HepG2 (cell line): Measurements from ENCODE around the gene TGM1.

ENCODE experiments used
- CREB1 ChIP-seq, 2 experiments: fragments of 450-650 bp in 1 of 2; IDR thresholded peaks; 2 replicates each; pipeline ENCODE4 v1.6.1; 2016 to 2017; ENCODE audit warnings: control low read depth in 1 of 2, mild to moderate bottlenecking in 1 of 2, missing compliant biosample characterization in 1 of 2, missing genetic modification characterization in 1 of 2
- HMGXB4 ChIP-seq, 2 experiments: sonication (generic) in 1 of 2; formaldehyde crosslinking in 1 of 2; IDR thresholded peaks; 2 replicates each; pipeline versions ENCODE4 v1.4.0 to v1.6.1; 2018 to 2020; ENCODE audit warnings: missing genetic modification reagents in 2 of 2, borderline replicate concordance in 1 of 2, low read depth in 1 of 2, mild to moderate bottlenecking in 1 of 2, missing biosample characterization in 1 of 2
- KMT2A ChIP-seq: sonication (generic); formaldehyde crosslinking; IDR thresholded peaks from 2 replicates; pipeline ENCODE4 v1.4.0; 2020; ENCODE audit warnings: missing genetic modification reagents
- MAFG ChIP-seq: sonication (generic); formaldehyde crosslinking; IDR thresholded peaks from 2 replicates; pipeline ENCODE4 v1.5.1; 2020; ENCODE audit warnings: mild to moderate bottlenecking, missing genetic modification reagents
- MZF1 ChIP-seq: sonication (generic); formaldehyde crosslinking; IDR thresholded peaks from 2 replicates; pipeline ENCODE4 v1.8.1; 2023; ENCODE audit warnings: mild to moderate bottlenecking, missing genetic modification reagents, borderline replicate concordance
- RFX5 ChIP-seq: IDR thresholded peaks from 2 replicates; pipeline ENCODE4 v1.6.1; 2011; ENCODE audit warnings: low read depth, low read length, improper control_type of control experiment
- SRSF9 ChIP-seq: fragments of 200-400 bp; formaldehyde crosslinking; IDR thresholded peaks from 2 replicates; pipeline ENCODE4 v1.6.1; 2018; ENCODE audit warnings: borderline replicate concordance, mild to moderate bottlenecking, low read depth, low read length; ENCODE audit not compliant: insufficient read depth, poor library complexity, severe bottlenecking
- TAF1 ChIP-seq: sonication (generic); formaldehyde crosslinking; IDR thresholded peaks from 2 replicates; pipeline ENCODE4 v1.4.0; 2020; ENCODE audit warnings: missing genetic modification reagents
- TF ChIP-seq, protein P1 (sequence below): sonication (generic); formaldehyde crosslinking; IDR thresholded peaks from 2 replicates; pipeline ENCODE4 v1.5.0; 2020; ENCODE audit warnings: mild to moderate bottlenecking, missing genetic modification reagents, moderate library complexity
- TF ChIP-seq, protein P2 (sequence below): sonication (generic); formaldehyde crosslinking; IDR thresholded peaks from 2 replicates; pipeline ENCODE4 v1.5.0; 2020; ENCODE audit warnings: mild to moderate bottlenecking, missing genetic modification reagents, borderline replicate concordance
- TF ChIP-seq, protein P3 (sequence below): sonication (generic); formaldehyde crosslinking; IDR thresholded peaks from 2 replicates; pipeline ENCODE4 v1.4.0; 2020; ENCODE audit warnings: mild to moderate bottlenecking, missing genetic modification reagents

GRCh38 chr14:24261256-24261968 lies 1.6 kb downstream of the TGM1 start:
- TF ChIP-seq HMGXB4 (CRISPR knock-in tag; IDR thresholded peaks at IDR 0.05; ENCODE audit: borderline replicate concordance in 1 of 2, low read depth in 1 of 2) (no peak), CREB1 (IDR thresholded peaks at IDR 0.05) (no peak), CREB1 (CRISPR knock-in tag; IDR thresholded peaks at IDR 0.05) (no peak), MAFG (CRISPR knock-in tag) (no peak), TAF1 (no peak), RFX5 (no peak), MZF1 (CRISPR knock-in tag) (no peak), KMT2A (CRISPR knock-in tag) (no peak), SRSF9 (no peak)
- TF ChIP-seq, protein P1, sequence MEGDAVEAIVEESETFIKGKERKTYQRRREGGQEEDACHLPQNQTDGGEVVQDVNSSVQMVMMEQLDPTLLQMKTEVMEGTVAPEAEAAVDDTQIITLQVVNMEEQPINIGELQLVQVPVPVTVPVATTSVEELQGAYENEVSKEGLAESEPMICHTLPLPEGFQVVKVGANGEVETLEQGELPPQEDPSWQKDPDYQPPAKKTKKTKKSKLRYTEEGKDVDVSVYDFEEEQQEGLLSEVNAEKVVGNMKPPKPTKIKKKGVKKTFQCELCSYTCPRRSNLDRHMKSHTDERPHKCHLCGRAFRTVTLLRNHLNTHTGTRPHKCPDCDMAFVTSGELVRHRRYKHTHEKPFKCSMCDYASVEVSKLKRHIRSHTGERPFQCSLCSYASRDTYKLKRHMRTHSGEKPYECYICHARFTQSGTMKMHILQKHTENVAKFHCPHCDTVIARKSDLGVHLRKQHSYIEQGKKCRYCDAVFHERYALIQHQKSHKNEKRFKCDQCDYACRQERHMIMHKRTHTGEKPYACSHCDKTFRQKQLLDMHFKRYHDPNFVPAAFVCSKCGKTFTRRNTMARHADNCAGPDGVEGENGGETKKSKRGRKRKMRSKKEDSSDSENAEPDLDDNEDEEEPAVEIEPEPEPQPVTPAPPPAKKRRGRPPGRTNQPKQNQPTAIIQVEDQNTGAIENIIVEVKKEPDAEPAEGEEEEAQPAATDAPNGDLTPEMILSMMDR (CRISPR knock-in tag), result no peak
- TF ChIP-seq, protein P2, sequence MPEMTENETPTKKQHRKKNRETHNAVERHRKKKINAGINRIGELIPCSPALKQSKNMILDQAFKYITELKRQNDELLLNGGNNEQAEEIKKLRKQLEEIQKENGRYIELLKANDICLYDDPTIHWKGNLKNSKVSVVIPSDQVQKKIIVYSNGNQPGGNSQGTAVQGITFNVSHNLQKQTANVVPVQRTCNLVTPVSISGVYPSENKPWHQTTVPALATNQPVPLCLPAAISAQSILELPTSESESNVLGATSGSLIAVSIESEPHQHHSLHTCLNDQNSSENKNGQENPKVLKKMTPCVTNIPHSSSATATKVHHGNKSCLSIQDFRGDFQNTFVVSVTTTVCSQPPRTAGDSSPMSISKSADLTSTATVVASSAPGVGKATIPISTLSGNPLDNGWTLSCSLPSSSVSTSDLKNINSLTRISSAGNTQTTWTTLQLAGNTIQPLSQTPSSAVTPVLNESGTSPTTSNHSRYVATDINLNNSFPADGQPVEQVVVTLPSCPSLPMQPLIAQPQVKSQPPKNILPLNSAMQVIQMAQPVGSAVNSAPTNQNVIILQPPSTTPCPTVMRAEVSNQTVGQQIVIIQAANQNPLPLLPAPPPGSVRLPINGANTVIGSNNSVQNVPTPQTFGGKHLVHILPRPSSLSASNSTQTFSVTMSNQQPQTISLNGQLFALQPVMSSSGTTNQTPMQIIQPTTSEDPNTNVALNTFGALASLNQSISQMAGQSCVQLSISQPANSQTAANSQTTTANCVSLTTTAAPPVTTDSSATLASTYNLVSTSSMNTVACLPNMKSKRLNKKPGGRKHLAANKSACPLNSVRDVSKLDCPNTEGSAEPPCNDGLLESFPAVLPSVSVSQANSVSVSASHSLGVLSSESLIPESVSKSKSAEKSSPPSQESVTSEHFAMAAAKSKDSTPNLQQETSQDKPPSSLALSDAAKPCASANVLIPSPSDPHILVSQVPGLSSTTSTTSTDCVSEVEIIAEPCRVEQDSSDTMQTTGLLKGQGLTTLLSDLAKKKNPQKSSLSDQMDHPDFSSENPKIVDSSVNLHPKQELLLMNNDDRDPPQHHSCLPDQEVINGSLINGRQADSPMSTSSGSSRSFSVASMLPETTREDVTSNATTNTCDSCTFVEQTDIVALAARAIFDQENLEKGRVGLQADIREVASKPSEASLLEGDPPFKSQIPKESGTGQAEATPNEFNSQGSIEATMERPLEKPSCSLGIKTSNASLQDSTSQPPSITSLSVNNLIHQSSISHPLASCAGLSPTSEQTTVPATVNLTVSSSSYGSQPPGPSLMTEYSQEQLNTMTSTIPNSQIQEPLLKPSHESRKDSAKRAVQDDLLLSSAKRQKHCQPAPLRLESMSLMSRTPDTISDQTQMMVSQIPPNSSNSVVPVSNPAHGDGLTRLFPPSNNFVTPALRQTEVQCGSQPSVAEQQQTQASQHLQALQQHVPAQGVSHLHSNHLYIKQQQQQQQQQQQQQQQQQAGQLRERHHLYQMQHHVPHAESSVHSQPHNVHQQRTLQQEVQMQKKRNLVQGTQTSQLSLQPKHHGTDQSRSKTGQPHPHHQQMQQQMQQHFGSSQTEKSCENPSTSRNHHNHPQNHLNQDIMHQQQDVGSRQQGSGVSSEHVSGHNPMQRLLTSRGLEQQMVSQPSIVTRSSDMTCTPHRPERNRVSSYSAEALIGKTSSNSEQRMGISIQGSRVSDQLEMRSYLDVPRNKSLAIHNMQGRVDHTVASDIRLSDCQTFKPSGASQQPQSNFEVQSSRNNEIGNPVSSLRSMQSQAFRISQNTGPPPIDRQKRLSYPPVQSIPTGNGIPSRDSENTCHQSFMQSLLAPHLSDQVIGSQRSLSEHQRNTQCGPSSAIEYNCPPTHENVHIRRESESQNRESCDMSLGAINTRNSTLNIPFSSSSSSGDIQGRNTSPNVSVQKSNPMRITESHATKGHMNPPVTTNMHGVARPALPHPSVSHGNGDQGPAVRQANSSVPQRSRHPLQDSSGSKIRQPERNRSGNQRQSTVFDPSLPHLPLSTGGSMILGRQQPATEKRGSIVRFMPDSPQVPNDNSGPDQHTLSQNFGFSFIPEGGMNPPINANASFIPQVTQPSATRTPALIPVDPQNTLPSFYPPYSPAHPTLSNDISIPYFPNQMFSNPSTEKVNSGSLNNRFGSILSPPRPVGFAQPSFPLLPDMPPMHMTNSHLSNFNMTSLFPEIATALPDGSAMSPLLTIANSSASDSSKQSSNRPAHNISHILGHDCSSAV (CRISPR knock-in tag), result no peak
- TF ChIP-seq, protein P3, sequence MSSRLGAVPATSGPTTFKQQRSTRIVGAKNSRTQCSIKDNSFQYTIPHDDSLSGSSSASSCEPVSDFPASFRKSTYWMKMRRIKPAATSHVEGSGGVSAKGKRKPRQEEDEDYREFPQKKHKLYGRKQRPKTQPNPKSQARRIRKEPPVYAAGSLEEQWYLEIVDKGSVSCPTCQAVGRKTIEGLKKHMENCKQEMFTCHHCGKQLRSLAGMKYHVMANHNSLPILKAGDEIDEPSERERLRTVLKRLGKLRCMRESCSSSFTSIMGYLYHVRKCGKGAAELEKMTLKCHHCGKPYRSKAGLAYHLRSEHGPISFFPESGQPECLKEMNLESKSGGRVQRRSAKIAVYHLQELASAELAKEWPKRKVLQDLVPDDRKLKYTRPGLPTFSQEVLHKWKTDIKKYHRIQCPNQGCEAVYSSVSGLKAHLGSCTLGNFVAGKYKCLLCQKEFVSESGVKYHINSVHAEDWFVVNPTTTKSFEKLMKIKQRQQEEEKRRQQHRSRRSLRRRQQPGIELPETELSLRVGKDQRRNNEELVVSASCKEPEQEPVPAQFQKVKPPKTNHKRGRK (CRISPR knock-in tag), result no peak
